Measurements from ENCODE around the gene C12orf56. TPM values are rescaled to one million over a fixed set of nuclear protein-coding genes. Genes with fewer than 3 reads are reported as not detected.

C12orf56 gene
- total and polyA plus RNA-seq, 4 donors = 0.03 to 0.51 (median 0.12) TPM; not detected in 1

DNA sequence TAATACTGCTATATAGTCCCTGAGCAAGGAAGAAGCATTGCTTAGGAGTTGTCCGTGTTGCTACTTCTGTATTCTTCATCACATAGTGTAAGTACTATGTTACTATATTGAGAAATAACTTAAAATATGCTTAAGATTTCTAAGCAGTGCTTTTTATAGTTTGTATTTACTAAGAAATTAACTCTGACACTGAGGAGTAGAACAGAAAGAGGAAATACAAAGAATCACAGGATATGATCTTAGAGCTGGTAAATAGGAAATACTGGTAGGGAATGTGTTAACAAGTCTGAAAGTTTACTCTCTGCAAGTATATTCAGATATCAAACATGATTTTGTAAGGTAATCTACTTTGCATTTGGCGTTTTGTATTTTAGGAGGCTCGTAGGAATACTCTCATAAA, 29.1 kb upstream of the C12orf56 start:
- Histone ChIP-seq H3K9me3 (ENCODE audit: control insufficient read depth in 4 of 4, insufficient read depth in 3 of 4, low read length in 3 of 4) (no peaks in the 10 kb centered on the region), H3K4me3 (no peak overlapping the region), H3K36me3 (ENCODE audit: control insufficient read depth in 4 of 4, insufficient read depth in 4 of 4, low read length in 4 of 4) (peaks cover 17 to 48% (median 26%) of the 10 kb centered on the region in 4 donors), H3K27ac (ENCODE audit: low read depth in 1 of 2, low read length in 1 of 2) (no peak overlapping the region), H3K4me1 (ENCODE audit: control insufficient read depth in 5 of 5, insufficient read depth in 5 of 5, low read length in 5 of 5) (no peaks in the 10 kb centered on the region), H3K27me3 (ENCODE audit: control insufficient read depth in 3 of 3, insufficient read depth in 3 of 3, low read length in 2 of 3) (no peaks in the 10 kb centered on the region), H3K9ac (ENCODE audit: insufficient read depth in 1 of 2, low read length in 2 of 2) (no peak overlapping the region)
- no peak for TF ChIP-seq CTCF (IDR thresholded peaks at IDR 0.05; ENCODE audit: control extremely low read depth, extremely low read depth)
- DNase-seq = no peak
- no peak for ATAC-seq (ENCODE audit: insufficient read depth, low FRiP score)
- 68 to 71% methylated on average over 3 of the region's 3 CpGs for WGBS, 2 donors

- Histone ChIP-seq H3K27me3 (ENCODE audit: control insufficient read depth in 3 of 3, insufficient read depth in 3 of 3, low read length in 2 of 3) (no peaks in the 10 kb centered on the region), H3K4me3 (no peak overlapping the region), H3K27ac (ENCODE audit: low read depth in 1 of 2, low read length in 1 of 2) (no peak overlapping the region), H3K4me1 (ENCODE audit: control insufficient read depth in 5 of 5, insufficient read depth in 5 of 5, low read length in 5 of 5) (no peaks in the 10 kb centered on the region), H3K9me3 (ENCODE audit: control insufficient read depth in 4 of 4, insufficient read depth in 3 of 4, low read length in 3 of 4) (no peaks in the 10 kb centered on the region), H3K9ac (ENCODE audit: insufficient read depth in 1 of 2, low read length in 2 of 2) (no peak overlapping the region), H3K36me3 (ENCODE audit: control insufficient read depth in 4 of 4, insufficient read depth in 4 of 4, low read length in 4 of 4) (peaks cover 13 to 39% (median 28%) of the 10 kb centered on the region in 4 donors)
- no peak for DNase-seq
- no peak for TF ChIP-seq CTCF (IDR thresholded peaks at IDR 0.05; ENCODE audit: control extremely low read depth, extremely low read depth)
- ATAC-seq (ENCODE audit: insufficient read depth, low FRiP score) = no peak
Measured at GRCh38 chr12:64418209-64418608, 27.7 kb upstream of the C12orf56 start.

- Histone ChIP-seq H3K4me1 (ENCODE audit: control insufficient read depth in 5 of 5, insufficient read depth in 5 of 5, low read length in 5 of 5) (no peaks in the 10 kb centered on the region), H3K27me3 (ENCODE audit: control insufficient read depth in 3 of 3, insufficient read depth in 3 of 3, low read length in 2 of 3) (no peaks in the 10 kb centered on the region), H3K9me3 (ENCODE audit: control insufficient read depth in 4 of 4, insufficient read depth in 3 of 4, low read length in 3 of 4) (no peaks in the 10 kb centered on the region), H3K36me3 (ENCODE audit: control insufficient read depth in 4 of 4, insufficient read depth in 4 of 4, low read length in 4 of 4) (peaks cover 22 to 37% (median 30%) of the 10 kb centered on the region in 4 donors), H3K9ac (ENCODE audit: insufficient read depth in 1 of 2, low read length in 2 of 2) (no peak overlapping the region), H3K27ac (ENCODE audit: low read depth in 1 of 2, low read length in 1 of 2) (no peak overlapping the region), H3K4me3 (no peak overlapping the region)
- DNase-seq (no peak), ATAC-seq (ENCODE audit: insufficient read depth, low FRiP score) (no peak)
- no peak for TF ChIP-seq CTCF (IDR thresholded peaks at IDR 0.05; ENCODE audit: control extremely low read depth, extremely low read depth)
- 89 to 90% methylated on average over 2 of the region's 2 CpGs for WGBS, 2 donors
Measured at GRCh38 chr12:64413884-64414283, 23.3 kb upstream of the C12orf56 start.

DNA sequence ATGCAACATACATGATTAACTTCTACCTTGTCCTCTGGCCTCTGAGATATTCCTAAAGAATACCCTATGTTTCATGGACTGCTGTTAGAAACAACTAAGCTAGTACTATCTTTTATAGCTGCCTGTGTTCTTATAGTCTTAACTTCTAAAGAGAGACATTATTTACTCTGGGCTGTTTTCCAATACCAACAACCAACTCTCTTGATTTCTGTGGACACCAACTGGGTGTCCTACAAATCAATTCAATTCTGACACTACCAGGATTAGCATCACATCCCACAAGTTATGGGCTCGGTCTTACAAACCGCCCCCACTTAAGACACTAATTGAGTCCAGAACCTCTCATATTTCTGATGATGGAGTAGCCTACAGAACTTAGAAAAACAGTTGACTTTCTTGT, 21.9 kb upstream of the C12orf56 start:
- Histone ChIP-seq H3K27ac (ENCODE audit: low read depth in 1 of 2, low read length in 1 of 2) (no peak overlapping the region), H3K9me3 (ENCODE audit: control insufficient read depth in 4 of 4, insufficient read depth in 3 of 4, low read length in 3 of 4) (no peaks in the 10 kb centered on the region), H3K27me3 (ENCODE audit: control insufficient read depth in 3 of 3, insufficient read depth in 3 of 3, low read length in 2 of 3) (no peaks in the 10 kb centered on the region), H3K9ac (ENCODE audit: insufficient read depth in 1 of 2, low read length in 2 of 2) (no peak overlapping the region), H3K4me3 (no peak overlapping the region), H3K4me1 (ENCODE audit: control insufficient read depth in 5 of 5, insufficient read depth in 5 of 5, low read length in 5 of 5) (peaks cover 0 to 3% (median 0%) of the 10 kb centered on the region in 5 donors), H3K36me3 (ENCODE audit: control insufficient read depth in 4 of 4, insufficient read depth in 4 of 4, low read length in 4 of 4) (peaks cover 22 to 36% (median 30%) of the 10 kb centered on the region in 4 donors)
- 94 to 95% methylated on average over 2 of the region's 2 CpGs for WGBS, 2 donors
- DNase-seq = no peak
- no peak for ATAC-seq (ENCODE audit: insufficient read depth, low FRiP score)
- TF ChIP-seq CTCF (IDR thresholded peaks at IDR 0.05; ENCODE audit: control extremely low read depth, extremely low read depth) = no peak

All from lung (tissue), 12 donors.